ENCODE measurements around the gene TCEA3. TPM values are rescaled to one million over a fixed set of nuclear protein-coding genes. Genes with fewer than 3 reads are reported as not detected.

TCEA3 gene
- total and polyA plus RNA-seq, 9 donors, result 42.0 to 153 (median 73.8) TPM

GRCh38 chr1:23462766-23463165 is 38.2 kb upstream of the TCEA3 start:
- H3K36me3 ChIP-seq, result no peaks in the 10 kb centered on the region
- 90 to 100% (median 94%) methylated on average over 2 of the region's 2 CpGs for WGBS, 3 donors
- H3K9me3 ChIP-seq, result no peaks in the 10 kb centered on the region
- DNase-seq, result no peak
- intact Hi-C loops (cut with DNase I), result no loop called here
- no peaks in the 10 kb centered on the region for H3K27me3 ChIP-seq
- TF ChIP-seq POLR2A (IDR thresholded peaks at IDR 0.05) (no peak), CTCF (IDR thresholded peaks at IDR 0.05) (no peak), EP300 (IDR thresholded peaks at IDR 0.05) (no peak)
- no peak overlapping the region for H3K27ac ChIP-seq
- H3K4me1 ChIP-seq (ENCODE audit: insufficient read depth), result peaks cover 2% of the 10 kb centered on the region
- H3K4me3 ChIP-seq, result no peak overlapping the region

- intact Hi-C loops (cut with DNase I), result no loop called here
- H3K9me3 ChIP-seq, result no peaks in the 10 kb centered on the region
- 85 to 87% (median 85%) methylated on average over 3 of the region's 3 CpGs for WGBS, 3 donors
- peaks cover 8% of the 10 kb centered on the region for H3K4me1 ChIP-seq (ENCODE audit: insufficient read depth)
- no peak for TF ChIP-seq EP300 (IDR thresholded peaks at IDR 0.05)
- TF ChIP-seq POLR2A (IDR thresholded peaks at IDR 0.05), result no peak
- no peak for TF ChIP-seq CTCF (IDR thresholded peaks at IDR 0.05)
- H3K4me3 ChIP-seq, result no peak overlapping the region
- H3K36me3 ChIP-seq, result no peaks in the 10 kb centered on the region
- no peak for DNase-seq
- no peaks in the 10 kb centered on the region for H3K27me3 ChIP-seq
- no peak overlapping the region for H3K27ac ChIP-seq
These were observed 36.5 kb upstream of the TCEA3 start for GRCh38 chr1:23461050-23461449.

- Histone ChIP-seq H3K27me3 (no peaks in the 10 kb centered on the region), H3K9me3 (no peaks in the 10 kb centered on the region), H3K27ac (no peak overlapping the region), H3K4me1 (ENCODE audit: insufficient read depth) (peaks cover 10% of the 10 kb centered on the region), H3K36me3 (no peaks in the 10 kb centered on the region), H3K4me3 (no peak overlapping the region)
- intact Hi-C loops (cut with DNase I), result no loop called here
- no peak for DNase-seq
- 80 to 86% (median 84%) methylated on average over 4 of the region's 4 CpGs for WGBS, 3 donors
- TF ChIP-seq EP300 (IDR thresholded peaks at IDR 0.05) (no peak), POLR2A (IDR thresholded peaks at IDR 0.05) (no peak), CTCF (IDR thresholded peaks at IDR 0.05) (no peak)
These were observed 36.0 kb upstream of the TCEA3 start for GRCh38 chr1:23460519-23460918.

GRCh38 chr1:23459338-23459757 is 34.8 kb upstream of the TCEA3 start:
- TF ChIP-seq POLR2A (IDR thresholded peaks at IDR 0.05) (no peak), EP300 (IDR thresholded peaks at IDR 0.05) (no peak), CTCF (IDR thresholded peaks at IDR 0.05) (no peak)
- no peak for DNase-seq
- no peaks in the 10 kb centered on the region for H3K27me3 ChIP-seq
- peaks cover 10% of the 10 kb centered on the region for H3K4me1 ChIP-seq (ENCODE audit: insufficient read depth)
- no peak overlapping the region for H3K4me3 ChIP-seq
- intact Hi-C loops (cut with DNase I), result no loop called here
- 65 to 81% (median 80%) methylated on average over 2 of the region's 2 CpGs for WGBS, 3 donors
- H3K27ac ChIP-seq, result no peak overlapping the region
- no peaks in the 10 kb centered on the region for H3K36me3 ChIP-seq
- H3K9me3 ChIP-seq, result no peaks in the 10 kb centered on the region

Measured in ovary (tissue), 9 donors.